Hepatocyte (in vitro differentiated cells): Measurements from ENCODE around the gene ZBTB20.

ENCODE experiments used
- CTCF ChIP-seq: fragments of 200-600 bp; sonication (generic); IDR thresholded peaks from 2 replicates; pipeline ENCODE4 v1.5.1; 2016; ENCODE audit warnings: antibody characterized with exemption, mild to moderate bottlenecking; ENCODE audit not compliant: poor library complexity
- EZH2 ChIP-seq: fragments of 200-600 bp; sonication (generic); IDR thresholded peaks from 2 replicates; pipeline ENCODE4 v1.6.1; 2016; ENCODE audit warnings: antibody characterized with exemption, mild to moderate bottlenecking, borderline replicate concordance

GRCh38 chr3:114370537-114371174, 776.4 kb downstream of the ZBTB20 start:
- TF ChIP-seq CTCF (no peak), EZH2 (no peak)
